ENCODE results near the gene PKN1. TPM values are rescaled to one million over a fixed set of nuclear protein-coding genes. Genes with fewer than 3 reads are reported as not detected.
"Not testable (repeated sequence)": the region's sequence is repeated elsewhere in the genome, so short reads cannot be mapped to it uniquely, and the experiment has no call there.

PKN1 gene
- total RNA-seq, 1 donor from 2014 or later, result 159 TPM

DNA sequence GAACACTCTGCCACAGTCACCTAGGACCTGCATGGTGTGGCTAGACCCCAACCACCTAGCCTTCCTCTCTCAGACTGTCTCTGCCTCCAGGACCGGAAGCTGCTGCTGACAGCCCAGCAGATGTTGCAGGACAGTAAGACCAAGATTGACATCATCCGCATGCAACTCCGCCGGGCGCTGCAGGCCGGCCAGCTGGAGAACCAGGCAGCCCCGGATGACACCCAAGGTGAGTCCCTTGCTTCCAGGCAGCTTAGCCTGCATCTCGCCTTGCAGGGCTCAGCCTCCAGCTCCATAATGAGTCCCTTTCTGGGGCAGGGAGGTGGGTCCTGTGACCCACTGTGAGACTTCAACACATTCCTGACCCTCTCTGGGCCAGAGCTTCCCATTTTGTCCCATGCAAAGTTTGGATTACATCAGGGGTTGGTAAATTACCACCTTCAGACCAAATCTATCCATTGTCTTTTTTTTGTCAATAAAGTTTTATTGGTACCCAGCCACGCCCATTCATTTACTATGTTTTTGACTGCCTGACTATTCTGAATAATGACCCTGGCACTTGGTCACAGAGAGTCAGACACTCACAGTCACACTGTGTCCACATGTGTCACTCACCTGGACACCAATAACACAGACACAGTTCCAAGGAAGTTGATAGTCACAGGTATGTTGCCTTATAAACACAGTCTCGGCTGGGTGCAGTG lies 13.4 kb downstream of the PKN1 start:
- peaks cover 100% of the 10 kb centered on the region for H3K36me3 ChIP-seq
- intact Hi-C loops (cut with DNase I), result no loop called here

GRCh38 chr19:14449321-14449720 lies 16.2 kb downstream of the PKN1 start:
- H3K27me3 ChIP-seq, result no peaks in the 10 kb centered on the region
- H3K36me3 ChIP-seq, result peaks cover 98% of the 10 kb centered on the region
- intact Hi-C loops (cut with DNase I), result no loop called here
- DNase-seq (no peak), ATAC-seq (no peak)
- TF ChIP-seq CTCF (IDR thresholded peaks at IDR 0.05), result no peak
- H3K4me3 ChIP-seq, result no peak overlapping the region
- H3K4me1 ChIP-seq, result no peaks in the 10 kb centered on the region
- H3K27ac ChIP-seq, result no peak overlapping the region
- no peaks in the 10 kb centered on the region for H3K9me3 ChIP-seq

More for the DNA sequence above, 13.4 kb downstream of the PKN1 start:
- Histone ChIP-seq H3K9me3 (no peaks in the 10 kb centered on the region), H3K4me1 (peaks cover under 1% of the 10 kb centered on the region), H3K27ac (no peak overlapping the region), H3K27me3 (no peaks in the 10 kb centered on the region), H3K4me3 (no peak overlapping the region)
- no peak for TF ChIP-seq CTCF (IDR thresholded peaks at IDR 0.05)
- DNase-seq (no peak), ATAC-seq (no peak)

DNA sequence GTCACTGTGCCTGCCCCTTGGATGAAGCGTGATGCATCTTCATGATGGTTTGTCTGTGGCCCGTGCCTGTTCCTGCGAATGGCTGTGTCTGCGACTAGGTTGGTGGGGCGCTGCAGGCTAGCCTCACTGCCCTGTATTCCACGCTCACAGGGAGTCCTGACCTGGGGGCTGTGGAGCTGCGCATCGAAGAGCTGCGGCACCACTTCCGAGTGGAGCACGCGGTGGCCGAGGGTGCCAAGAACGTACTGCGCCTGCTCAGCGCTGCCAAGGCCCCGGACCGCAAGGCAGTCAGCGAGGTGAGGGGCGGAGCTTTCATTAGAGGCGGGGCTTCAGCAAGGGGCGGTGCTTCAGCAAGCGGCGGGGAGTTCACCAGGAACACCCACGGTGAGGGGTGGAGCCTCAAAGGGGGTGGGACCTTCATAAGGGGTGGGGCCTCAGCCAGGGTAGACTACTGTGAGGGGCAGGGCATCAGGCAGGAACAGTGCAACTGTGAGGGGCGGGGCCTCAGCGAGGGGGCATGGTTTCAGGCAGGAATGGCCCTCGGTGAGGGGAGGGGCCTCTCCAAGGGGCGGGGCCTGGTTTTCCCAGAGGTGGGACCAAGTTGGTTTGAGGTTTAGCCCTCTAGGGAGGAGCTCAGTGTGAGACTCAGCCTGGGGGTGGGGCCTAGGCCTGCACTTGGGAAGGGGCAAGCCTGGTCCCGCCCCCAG lies 17.2 kb downstream of the PKN1 start:
- no peaks in the 10 kb centered on the region for H3K4me1 ChIP-seq
- H3K4me3 ChIP-seq, result no peak overlapping the region
- peaks cover 98% of the 10 kb centered on the region for H3K36me3 ChIP-seq
- H3K27me3 ChIP-seq, result no peaks in the 10 kb centered on the region
- no peaks in the 10 kb centered on the region for H3K9me3 ChIP-seq
- peak; percentile 80 for ATAC-seq
- peak; percentile 77 for DNase-seq
- intact Hi-C loops (cut with DNase I), result no loop called here
- no peak overlapping the region for H3K27ac ChIP-seq
- no peak for TF ChIP-seq CTCF (IDR thresholded peaks at IDR 0.05)

GRCh38 chr19:14450876-14451275 lies 17.8 kb downstream of the PKN1 start:
- Histone ChIP-seq H3K9me3 (no peaks in the 10 kb centered on the region), H3K4me1 (no peaks in the 10 kb centered on the region), H3K27ac (no peak overlapping the region), H3K4me3 (no peak overlapping the region), H3K27me3 (no peaks in the 10 kb centered on the region), H3K36me3 (peaks cover 92% of the 10 kb centered on the region)
- DNase-seq, result no peak
- no peak for TF ChIP-seq CTCF (IDR thresholded peaks at IDR 0.05)
- no peak for ATAC-seq
- intact Hi-C loops (cut with DNase I), result no loop called here

DNA sequence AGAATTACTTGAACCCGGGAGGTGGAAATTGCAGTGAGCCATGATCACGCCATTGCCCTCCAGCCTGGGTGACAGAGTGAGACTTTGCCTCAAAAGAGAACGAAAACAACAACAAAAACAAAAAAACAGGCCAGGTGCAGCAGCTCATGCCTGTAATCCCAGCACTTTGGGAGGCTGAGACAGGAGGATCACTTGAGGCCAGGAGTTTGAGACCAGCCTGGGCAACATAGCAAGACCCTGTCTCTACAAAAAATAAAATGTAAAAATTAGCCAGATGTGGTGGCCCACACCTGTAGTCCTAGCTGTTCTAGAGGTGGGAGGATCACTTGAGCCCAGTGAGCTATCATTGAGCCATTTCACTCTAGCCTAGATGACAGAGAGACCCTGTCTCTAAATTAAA lies 19.2 kb downstream of the PKN1 start:
- ATAC-seq; H3K4me3 ChIP-seq; H3K27ac ChIP-seq; H3K4me1 ChIP-seq; H3K27me3 ChIP-seq; H3K9me3 ChIP-seq; DNase-seq; intact Hi-C loops (cut with DNase I): not testable (repeated sequence)
- H3K36me3 ChIP-seq, result peaks cover 78% of the 10 kb centered on the region

DNA sequence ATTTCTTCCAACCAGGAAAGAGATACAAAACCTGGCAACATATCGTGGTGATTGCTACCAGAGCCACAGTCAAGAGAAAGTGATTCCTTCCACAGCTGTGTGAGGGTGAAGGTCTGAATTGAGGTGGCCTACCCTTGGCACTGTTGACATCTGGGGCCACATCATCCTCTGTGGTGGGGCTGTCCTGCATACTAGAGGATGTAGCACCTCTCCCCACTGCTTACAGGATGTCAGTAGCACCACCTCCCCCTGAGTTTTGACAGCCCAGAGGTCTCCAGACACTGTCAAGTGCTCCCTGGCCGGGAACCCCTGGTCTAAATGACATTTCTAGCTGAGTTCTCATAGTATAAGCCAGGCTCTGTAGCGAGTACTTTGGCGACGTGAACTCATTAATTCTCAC lies 26.6 kb downstream of the PKN1 start:
- peaks cover 75% of the 10 kb centered on the region for H3K36me3 ChIP-seq
- no peak overlapping the region for H3K27ac ChIP-seq
- no peak overlapping the region for H3K4me3 ChIP-seq
- no peak for DNase-seq
- peak; percentile 65 for ATAC-seq
- no peaks in the 10 kb centered on the region for H3K27me3 ChIP-seq
- intact Hi-C loops (cut with DNase I), result no loop called here
- H3K4me1 ChIP-seq, result no peaks in the 10 kb centered on the region
- H3K9me3 ChIP-seq, result no peaks in the 10 kb centered on the region
- TF ChIP-seq CTCF (IDR thresholded peaks at IDR 0.05), result no peak
